Measurements from ENCODE around the gene FBN3.
A peak's percentile ranks its signal among the peaks of the same experiment; 100 is the strongest.
"Not testable (repeated sequence)": the region's sequence is repeated elsewhere in the genome, so short reads cannot be mapped to it uniquely, and the experiment has no call there.

Gene FBN3

GRCh38 chr19:8149261-8150094 lies at the start of gene FBN3:
FBN3 (minus strand) TSS chr19:8149592; CDS start chr19:8147480, 2,112 bp downstream.
- no peaks in the 10 kb centered on the region for H3K36me3 Mint-ChIP-seq (ENCODE audit: low read depth)
- no peak for ATAC-seq
- DNase-seq: no peak
- H3K4me1 Mint-ChIP-seq: peaks cover 4% of the 10 kb centered on the region
- H3K4me3 Mint-ChIP-seq: peak within 1 kb of the TSS; percentile 42
- H3K27me3 Mint-ChIP-seq: peaks cover 56% of the 10 kb centered on the region
- no peak within 1 kb of the TSS for H3K27ac Mint-ChIP-seq
- no peaks in the 10 kb centered on the region for H3K9me3 Mint-ChIP-seq

- H3K9me3 Mint-ChIP-seq: no peaks in the 10 kb centered on the region
- no peaks in the 10 kb centered on the region for H3K27me3 Mint-ChIP-seq
- ATAC-seq (no peak), DNase-seq (no peak)
- H3K27ac Mint-ChIP-seq: peak overlapping the region; percentile 73
- H3K36me3 Mint-ChIP-seq (ENCODE audit: low read depth): no peaks in the 10 kb centered on the region
- H3K4me1 Mint-ChIP-seq: peaks cover 48% of the 10 kb centered on the region
- no peak overlapping the region for H3K4me3 Mint-ChIP-seq
These were observed 47.0 kb upstream of the FBN3 start for GRCh38 chr19:8196271-8196927.

GRCh38 chr19:8194528-8195267 lies 45.3 kb upstream of the FBN3 start:
- DNase-seq (peak; percentile 53), ATAC-seq (peak; percentile 40)
- Mint-ChIP-seq H3K4me1 (peaks cover 48% of the 10 kb centered on the region), H3K36me3 (ENCODE audit: low read depth) (no peaks in the 10 kb centered on the region), H3K9me3 (no peaks in the 10 kb centered on the region), H3K27me3 (no peaks in the 10 kb centered on the region), H3K4me3 (peak overlapping the region; percentile 56), H3K27ac (peak overlapping the region; percentile 86)

DNA sequence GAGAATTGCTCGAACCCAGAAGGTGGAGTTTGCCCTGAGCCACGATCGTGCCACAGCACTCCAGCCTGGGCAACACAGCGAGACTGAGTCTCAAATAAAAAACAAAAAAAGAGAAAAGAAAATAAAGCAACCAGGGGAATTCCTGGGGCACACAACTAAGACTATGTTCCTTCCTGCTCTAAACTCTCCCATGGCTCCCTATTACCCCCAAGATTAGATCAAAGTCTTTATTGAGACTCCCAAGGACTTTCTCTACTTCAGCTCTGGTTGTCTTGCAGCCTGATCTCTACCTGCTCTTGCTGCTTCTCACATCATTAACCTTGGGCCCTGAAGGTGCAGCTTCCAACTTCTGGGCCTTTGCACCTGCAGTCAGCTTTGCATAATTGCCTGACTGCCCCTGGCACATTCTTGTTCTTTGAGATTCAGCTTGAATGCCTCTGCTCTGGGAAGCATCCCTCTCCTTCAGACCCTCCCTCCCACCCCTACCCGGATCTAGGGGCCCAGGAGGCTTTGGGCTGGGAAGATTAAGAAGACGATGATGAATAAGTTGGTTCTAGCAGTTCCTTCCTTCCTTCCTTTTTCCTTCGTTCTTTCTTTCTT lies 42.9 kb upstream of the FBN3 start:
- DNase-seq: no peak

DNA sequence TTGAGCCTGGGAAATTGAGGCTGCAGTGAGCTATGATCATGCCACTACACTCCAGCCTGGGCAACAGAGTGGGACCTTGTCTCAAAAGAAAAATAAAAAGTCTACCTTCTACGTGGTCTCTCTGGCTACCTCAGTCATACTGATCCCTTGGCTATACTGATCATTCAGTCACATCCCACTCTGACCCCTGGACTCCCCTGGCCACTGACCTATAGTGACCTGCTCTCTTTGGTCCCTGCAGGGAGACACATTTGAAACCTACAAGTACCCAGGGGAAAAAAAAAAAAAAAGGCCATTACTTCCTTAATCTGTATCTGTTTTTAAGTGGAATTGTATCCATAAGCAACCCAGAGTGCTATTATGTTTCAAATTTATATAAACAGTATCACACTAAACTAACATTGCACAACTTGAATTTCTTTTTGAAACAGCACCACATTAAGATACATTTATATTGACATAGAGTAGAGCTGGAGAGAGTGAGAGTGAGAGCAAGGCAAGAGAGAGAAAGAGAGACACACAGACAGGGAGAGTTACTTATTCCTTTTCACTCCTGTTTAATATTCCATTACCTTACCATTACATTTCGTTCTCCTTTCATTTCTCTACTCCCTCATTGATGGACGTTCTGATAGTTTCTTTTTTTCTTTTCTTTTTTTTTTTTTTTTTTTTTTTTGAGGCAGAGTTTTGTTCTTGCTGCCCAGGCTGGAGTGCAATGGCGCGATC lies 36.1 kb upstream of the FBN3 start:
- ATAC-seq: no peak
- DNase-seq: no peak
- no peaks in the 10 kb centered on the region for H3K9me3 Mint-ChIP-seq
- peaks cover 21% of the 10 kb centered on the region for H3K4me1 Mint-ChIP-seq
- H3K27ac Mint-ChIP-seq: no peak overlapping the region
- no peaks in the 10 kb centered on the region for H3K36me3 Mint-ChIP-seq (ENCODE audit: low read depth)
- no peak overlapping the region for H3K4me3 Mint-ChIP-seq
- peaks cover 2% of the 10 kb centered on the region for H3K27me3 Mint-ChIP-seq

More for the DNA sequence above, 42.9 kb upstream of the FBN3 start:
- Mint-ChIP-seq H3K27ac (peak overlapping the region; percentile 59), H3K4me1 (peaks cover 57% of the 10 kb centered on the region), H3K4me3 (no peak overlapping the region), H3K36me3 (ENCODE audit: low read depth) (no peaks in the 10 kb centered on the region), H3K27me3 (no peaks in the 10 kb centered on the region), H3K9me3 (no peaks in the 10 kb centered on the region)
- ATAC-seq: no peak

GRCh38 chr19:8184274-8184673 lies 34.9 kb upstream of the FBN3 start:
- H3K4me3 Mint-ChIP-seq: no peak overlapping the region
- no peaks in the 10 kb centered on the region for H3K36me3 Mint-ChIP-seq (ENCODE audit: low read depth)
- H3K27ac Mint-ChIP-seq: no peak overlapping the region
- no peak for DNase-seq
- peaks cover 2% of the 10 kb centered on the region for H3K27me3 Mint-ChIP-seq
- no peak for ATAC-seq
- peaks cover 21% of the 10 kb centered on the region for H3K4me1 Mint-ChIP-seq
- H3K9me3 Mint-ChIP-seq: no peaks in the 10 kb centered on the region

- DNase-seq: no peak
These were observed 30.6 kb upstream of the FBN3 start for GRCh38 chr19:8180018-8180417.

GRCh38 chr19:8174706-8175105 lies 25.3 kb upstream of the FBN3 start:
- Mint-ChIP-seq H3K27ac (no peak overlapping the region), H3K36me3 (ENCODE audit: low read depth) (no peaks in the 10 kb centered on the region), H3K9me3 (no peaks in the 10 kb centered on the region), H3K4me3 (no peak overlapping the region), H3K4me1 (no peaks in the 10 kb centered on the region), H3K27me3 (no peaks in the 10 kb centered on the region)
- no peak for DNase-seq
- no peak for ATAC-seq

More at GRCh38 chr19:8180018-8180417, 30.6 kb upstream of the FBN3 start:
- no peaks in the 10 kb centered on the region for H3K9me3 Mint-ChIP-seq
- ATAC-seq: no peak
- peaks cover 8% of the 10 kb centered on the region for H3K4me1 Mint-ChIP-seq
- no peaks in the 10 kb centered on the region for H3K27me3 Mint-ChIP-seq
- H3K36me3 Mint-ChIP-seq (ENCODE audit: low read depth): no peaks in the 10 kb centered on the region
- H3K27ac Mint-ChIP-seq: no peak overlapping the region
- no peak overlapping the region for H3K4me3 Mint-ChIP-seq

DNA sequence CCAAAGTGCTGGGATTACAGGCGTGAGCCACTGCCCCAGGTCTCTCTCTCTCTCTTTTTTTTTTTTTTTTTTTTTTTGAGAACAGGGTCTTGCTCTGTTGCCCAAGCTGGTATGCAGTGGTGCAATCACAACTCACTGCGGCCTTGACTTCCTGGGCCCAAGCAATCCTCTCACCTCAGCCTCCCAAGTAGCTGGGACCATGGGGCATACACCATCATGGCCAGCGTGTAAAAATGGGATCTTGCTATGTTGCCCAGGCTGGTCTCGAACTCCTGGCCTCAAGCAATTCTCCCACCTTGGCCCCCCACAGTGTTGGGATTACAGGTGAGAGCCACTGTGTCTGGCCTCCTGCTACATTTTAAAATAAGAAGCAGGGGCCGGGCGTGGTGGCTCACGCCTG lies 19.1 kb upstream of the FBN3 start:
- no peaks in the 10 kb centered on the region for H3K9me3 Mint-ChIP-seq
- H3K4me3 Mint-ChIP-seq: no peak overlapping the region
- H3K4me1 Mint-ChIP-seq: no peaks in the 10 kb centered on the region
- H3K27me3 Mint-ChIP-seq: no peaks in the 10 kb centered on the region
- no peak for ATAC-seq
- no peak for DNase-seq
- H3K36me3 Mint-ChIP-seq (ENCODE audit: low read depth): no peaks in the 10 kb centered on the region
- no peak overlapping the region for H3K27ac Mint-ChIP-seq

- Mint-ChIP-seq H3K4me3 (no peak overlapping the region), H3K27ac (no peak overlapping the region)
These were observed 18.6 kb upstream of the FBN3 start for GRCh38 chr19:8167985-8168384.

GRCh38 chr19:8163759-8164158 lies 14.4 kb upstream of the FBN3 start:
- no peak overlapping the region for H3K4me3 Mint-ChIP-seq
- no peaks in the 10 kb centered on the region for H3K27me3 Mint-ChIP-seq
- no peak for DNase-seq
- H3K27ac Mint-ChIP-seq: no peak overlapping the region
- ATAC-seq: no peak
- H3K4me1 Mint-ChIP-seq: peaks cover 5% of the 10 kb centered on the region
- H3K36me3 Mint-ChIP-seq (ENCODE audit: low read depth): no peaks in the 10 kb centered on the region
- no peaks in the 10 kb centered on the region for H3K9me3 Mint-ChIP-seq

More at GRCh38 chr19:8167985-8168384, 18.6 kb upstream of the FBN3 start:
- DNase-seq (no peak), ATAC-seq (no peak)
- no peaks in the 10 kb centered on the region for H3K27me3 Mint-ChIP-seq
- no peaks in the 10 kb centered on the region for H3K4me1 Mint-ChIP-seq
- no peaks in the 10 kb centered on the region for H3K9me3 Mint-ChIP-seq
- H3K36me3 Mint-ChIP-seq (ENCODE audit: low read depth): no peaks in the 10 kb centered on the region

DNA sequence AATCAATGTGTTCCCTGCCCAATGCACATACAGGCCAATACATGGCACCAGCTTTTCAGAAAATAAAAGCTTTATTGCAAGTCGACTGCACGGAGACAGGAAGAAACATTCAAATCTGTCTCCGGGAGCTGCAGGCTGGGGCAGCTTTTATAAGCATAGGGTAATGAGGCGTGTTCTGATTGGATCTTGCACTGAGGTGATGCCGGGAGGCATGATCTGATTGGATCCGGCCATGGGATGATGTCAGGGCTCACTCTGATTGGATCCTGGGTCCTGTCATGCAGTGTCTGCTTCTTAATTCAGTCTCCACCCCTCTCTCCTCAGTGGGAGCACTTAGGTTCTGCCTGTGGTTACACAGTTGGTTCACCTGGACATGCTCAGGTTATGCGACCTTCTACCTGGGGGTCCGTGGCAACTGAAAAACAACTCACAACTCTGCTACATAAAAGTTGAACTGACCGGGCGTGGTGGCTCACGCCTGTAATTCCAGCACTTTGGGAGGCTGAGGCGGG lies 11.8 kb upstream of the FBN3 start:
- H3K4me1 Mint-ChIP-seq: peaks cover 6% of the 10 kb centered on the region
- ATAC-seq (peak; percentile 81), DNase-seq (no peak)
- H3K27me3 Mint-ChIP-seq: peaks cover 10% of the 10 kb centered on the region
- H3K36me3 Mint-ChIP-seq (ENCODE audit: low read depth): no peaks in the 10 kb centered on the region
- no peak overlapping the region for H3K4me3 Mint-ChIP-seq
- no peak overlapping the region for H3K27ac Mint-ChIP-seq
- no peaks in the 10 kb centered on the region for H3K9me3 Mint-ChIP-seq

DNA sequence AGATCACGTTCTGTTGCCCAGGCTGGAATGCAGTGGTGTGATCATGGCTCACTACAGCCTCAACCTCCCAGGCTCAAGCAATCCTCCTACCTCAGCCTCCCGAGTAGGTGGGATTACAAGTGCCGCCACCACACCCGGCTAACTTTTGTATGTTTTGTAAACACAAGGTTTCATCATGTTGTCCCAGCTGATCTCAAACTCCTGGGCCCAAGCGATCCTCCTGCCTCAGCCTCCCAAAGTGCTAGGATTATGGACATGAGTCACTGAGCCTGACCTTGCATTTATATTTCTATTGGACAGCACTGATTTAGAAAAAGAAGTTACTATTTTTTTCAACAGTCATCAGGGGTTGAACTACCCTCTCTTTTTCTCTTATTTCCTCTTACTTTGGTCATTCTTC lies 9.9 kb upstream of the FBN3 start:
- H3K27ac Mint-ChIP-seq, H3K4me3 Mint-ChIP-seq: not testable (repeated sequence)

More for the DNA sequence above, 9.9 kb upstream of the FBN3 start:
- not testable (repeated sequence) for H3K4me1 Mint-ChIP-seq; H3K36me3 Mint-ChIP-seq (ENCODE audit: low read depth); DNase-seq; H3K9me3 Mint-ChIP-seq; ATAC-seq
- H3K27me3 Mint-ChIP-seq: peaks cover 23% of the 10 kb centered on the region

Data from activated naive CD8-positive, alpha-beta T cell treated with anti-CD3 and anti-CD28 coated beads, Interleukin-2, amount 50 U/mL, for 24 hours (primary cell).